Fibroblast of lung (primary cell): ENCODE measurements around the gene EPC2. TPM values are rescaled to one million over a fixed set of nuclear protein-coding genes. Genes with fewer than 3 reads are reported as not detected.

Source experiments
- DNase-seq, 2 donors: peaks; one replicate each; pipeline versions ENCODE4 v3.0.0 to v3.0.0-alpha.2; 2010; ENCODE audit warnings: low read depth in 2 of 2
- H2AFZ ChIP-seq: 2 replicates; pipeline ENCODE4 v1.5.1; 2012; ENCODE audit warnings: low read length, control low read depth, inconsistent platforms
- H3K27ac ChIP-seq: 2 replicates; pipeline ENCODE4 v1.5.1; 2011; ENCODE audit warnings: low read length, control low read depth; ENCODE audit not compliant: insufficient read depth
- H3K27me3 ChIP-seq: 2 replicates; pipeline ENCODE4 v1.5.1; 2011; ENCODE audit warnings: mild to moderate bottlenecking, low read length; ENCODE audit not compliant: control insufficient read depth, insufficient read depth
- H3K36me3 ChIP-seq: 2 replicates; pipeline ENCODE4 v1.5.1; 2011; ENCODE audit warnings: low read length; ENCODE audit not compliant: control insufficient read depth, insufficient read depth
- H3K4me1 ChIP-seq: 2 replicates; pipeline ENCODE4 v1.5.1; 2011; ENCODE audit warnings: low read length; ENCODE audit not compliant: control insufficient read depth, insufficient read depth; ENCODE audit errors: extremely low read depth
- H3K4me2 ChIP-seq: 2 replicates; pipeline ENCODE4 v1.5.1; 2011; ENCODE audit warnings: low read length, control low read depth; ENCODE audit not compliant: insufficient read depth; ENCODE audit errors: extremely low read depth
- H3K4me3 ChIP-seq, 4 experiments: fragments of 200-600 bp in 1 of 4; sonication (generic) in 1 of 4; replicated peaks in 1 of 4; 2 replicates each; pipeline ENCODE4 v1.5.1; 2011 to 2016; ENCODE audit warnings: low read length in 4 of 4, low read depth in 3 of 4, mild to moderate bottlenecking in 3 of 4, control low read depth in 2 of 4, inconsistent platforms in 1 of 4, mixed read lengths in 1 of 4; ENCODE audit not compliant: insufficient read depth in 1 of 4; ENCODE audit errors: control extremely low read depth in 1 of 4
- H3K79me2 ChIP-seq: 2 replicates; pipeline ENCODE4 v1.5.1; 2012; ENCODE audit warnings: mild to moderate bottlenecking, low read length, inconsistent platforms; ENCODE audit not compliant: control insufficient read depth, insufficient read depth
- H3K9ac ChIP-seq: 2 replicates; pipeline ENCODE4 v1.5.1; 2011; ENCODE audit warnings: mild to moderate bottlenecking, low read length, control low read depth; ENCODE audit not compliant: insufficient read depth
- H3K9me3 ChIP-seq: 2 replicates; pipeline ENCODE4 v1.5.1; 2012; ENCODE audit warnings: low read depth, low read length; ENCODE audit not compliant: control insufficient read depth, insufficient read depth
- H4K20me1 ChIP-seq: 2 replicates; pipeline ENCODE4 v1.5.1; 2011; ENCODE audit warnings: low read length; ENCODE audit not compliant: control insufficient read depth, insufficient read depth; ENCODE audit errors: extremely low read depth
- CTCF ChIP-seq, 2 donors: IDR thresholded peaks in 1 of 2; conservative IDR thresholded peaks in 1 of 2; 1 replicate in 1 of 2; 2 replicates in 1 of 2; pipeline ENCODE4 v1.5.1; 2011 to 2012; ENCODE audit warnings: low read length in 2 of 2, control low read depth in 1 of 2, inconsistent platforms in 1 of 2, low read depth in 1 of 2, mild to moderate bottlenecking in 1 of 2
- EZH2 ChIP-seq: IDR thresholded peaks from 2 replicates; pipeline ENCODE4 v1.5.1; 2012; ENCODE audit warnings: low read length, control low read depth, mild to moderate bottlenecking; ENCODE audit errors: missing control alignments
- polyA plus RNA-seq, 2 donors: library from polyadenylated mRNA; depleted of rRNA in 1 of 2; stranded (reverse) in 1 of 2; unstranded in 1 of 2; fragments of >200 nt; gene quantifications; 2 replicates each; pipeline ENCODE4 v1.2.1, GENCODE V29; 2011 to 2012; ENCODE audit warnings: missing spikeins in 1 of 2
- total RNA-seq: library from RNA; depleted of rRNA; stranded (reverse); fragments of >200 nt; gene quantifications from 2 replicates; pipeline ENCODE4 v1.2.1, GENCODE V29; 2014

The EPC2 gene
- total and polyA plus RNA-seq, 2 donors (not counting 1 experiment from before 2014, with no cell fraction given), result 19.6 to 22.8 TPM

- H3K4me1 ChIP-seq, result peaks cover 3% of the 10 kb centered on the region
- no peaks in the 10 kb centered on the region for H3K9me3 ChIP-seq
- H3K27me3 ChIP-seq, result no peaks in the 10 kb centered on the region
- H3K27ac ChIP-seq, result no peak overlapping the region
- no peak overlapping the region for H3K4me2 ChIP-seq
- no peak overlapping the region for H2AFZ ChIP-seq
- TF ChIP-seq CTCF (conservative IDR thresholded peaks at IDR 0.05 in 1 of 2, IDR thresholded peaks at IDR 0.05 in 1 of 2; ENCODE audit: low read depth in 1 of 2, low read length in 2 of 2), result no peak
- no peak for TF ChIP-seq EZH2
- DNase-seq, result peak; percentile 40 to 46
- no peaks in the 10 kb centered on the region for H4K20me1 ChIP-seq
- H3K79me2 ChIP-seq, result no peaks in the 10 kb centered on the region
- no peak overlapping the region for H3K9ac ChIP-seq
- H3K36me3 ChIP-seq, result no peaks in the 10 kb centered on the region
- H3K4me3 ChIP-seq, result no peak overlapping the region
Measured at GRCh38 chr2:148756292-148756975, 111.9 kb downstream of the EPC2 start.

- H3K9me3 ChIP-seq, result no peaks in the 10 kb centered on the region
- H3K27ac ChIP-seq, result no peak overlapping the region
- no peak overlapping the region for H3K4me3 ChIP-seq
- H2AFZ ChIP-seq, result no peak overlapping the region
- H3K27me3 ChIP-seq, result no peaks in the 10 kb centered on the region
- DNase-seq, result no peak
- H3K79me2 ChIP-seq, result no peaks in the 10 kb centered on the region
- no peak overlapping the region for H3K9ac ChIP-seq
- no peak overlapping the region for H3K4me2 ChIP-seq
- no peaks in the 10 kb centered on the region for H3K4me1 ChIP-seq
- no peaks in the 10 kb centered on the region for H3K36me3 ChIP-seq
- TF ChIP-seq CTCF (conservative IDR thresholded peaks at IDR 0.05 in 1 of 2, IDR thresholded peaks at IDR 0.05 in 1 of 2; ENCODE audit: low read depth in 1 of 2, low read length in 2 of 2), result no peak
- TF ChIP-seq EZH2, result no peak
- no peaks in the 10 kb centered on the region for H4K20me1 ChIP-seq
Measured at GRCh38 chr2:148764815-148765214, 120.3 kb downstream of the EPC2 start.

- H3K27ac ChIP-seq, result no peak overlapping the region
- no peaks in the 10 kb centered on the region for H3K4me1 ChIP-seq
- TF ChIP-seq EZH2, result no peak
- no peak for TF ChIP-seq CTCF (conservative IDR thresholded peaks at IDR 0.05 in 1 of 2, IDR thresholded peaks at IDR 0.05 in 1 of 2; ENCODE audit: low read depth in 1 of 2, low read length in 2 of 2)
- no peak overlapping the region for H3K9ac ChIP-seq
- H3K4me2 ChIP-seq, result no peak overlapping the region
- H3K27me3 ChIP-seq, result no peaks in the 10 kb centered on the region
- no peaks in the 10 kb centered on the region for H3K36me3 ChIP-seq
- no peaks in the 10 kb centered on the region for H4K20me1 ChIP-seq
- H2AFZ ChIP-seq, result no peak overlapping the region
- no peak overlapping the region for H3K4me3 ChIP-seq
- H3K79me2 ChIP-seq, result no peaks in the 10 kb centered on the region
- no peaks in the 10 kb centered on the region for H3K9me3 ChIP-seq
- DNase-seq, result no peak
Measured at GRCh38 chr2:148770047-148770446, 125.5 kb downstream of the EPC2 start.
